NCI-H82 treated with DMSO at 0.1 percent for 48 hours (cell line): ENCODE data around the gene ATP8B4.
A peak's percentile ranks its signal among the peaks of the same experiment; 100 is the strongest.
"Not testable (repeated sequence)": the region's sequence is repeated elsewhere in the genome, so short reads cannot be mapped to it uniquely, and the experiment has no call there.

Experiments used
- DNase-seq: peaks from one replicate; lab custom pipeline; 2025; ENCODE audit not compliant: unreplicated experiment; lab: John Stamatoyannopoulos, UW

ATP8B4 gene

DNA sequence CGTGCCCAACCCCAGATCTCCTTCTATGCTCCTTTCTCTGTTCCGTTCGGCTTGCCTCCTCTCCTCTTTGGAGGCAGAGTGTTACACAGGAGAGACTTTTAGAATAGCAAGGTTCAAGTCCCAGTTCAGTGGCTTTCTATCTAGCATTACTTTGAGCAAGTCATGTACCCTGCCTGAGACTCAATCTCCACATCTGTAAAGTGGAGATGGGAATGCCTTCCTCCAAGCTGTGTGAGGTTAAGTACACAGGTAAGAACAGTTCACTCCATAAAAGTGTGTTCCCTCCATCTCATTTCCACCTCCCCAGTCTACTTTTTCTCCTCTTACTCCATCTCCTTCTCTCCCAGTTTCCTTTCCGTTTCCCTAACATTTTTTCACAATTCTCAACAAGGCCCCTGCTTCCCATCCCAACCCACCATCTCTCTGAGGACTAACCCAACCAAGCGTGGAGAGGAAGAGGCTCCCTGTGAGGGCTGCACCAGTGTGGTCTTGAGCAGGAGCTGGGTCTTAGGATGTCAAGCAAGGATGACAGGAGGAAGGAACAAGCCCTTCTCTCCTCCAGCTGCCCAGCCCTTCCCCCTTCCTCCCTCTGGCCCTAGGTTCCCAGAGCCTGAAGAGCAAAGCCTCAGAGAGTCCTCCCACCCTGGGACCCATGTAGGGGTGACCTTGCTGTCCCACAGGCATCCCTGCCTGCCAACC lies 6.4 kb downstream of the ATP8B4 start:
- no peak for DNase-seq

DNA sequence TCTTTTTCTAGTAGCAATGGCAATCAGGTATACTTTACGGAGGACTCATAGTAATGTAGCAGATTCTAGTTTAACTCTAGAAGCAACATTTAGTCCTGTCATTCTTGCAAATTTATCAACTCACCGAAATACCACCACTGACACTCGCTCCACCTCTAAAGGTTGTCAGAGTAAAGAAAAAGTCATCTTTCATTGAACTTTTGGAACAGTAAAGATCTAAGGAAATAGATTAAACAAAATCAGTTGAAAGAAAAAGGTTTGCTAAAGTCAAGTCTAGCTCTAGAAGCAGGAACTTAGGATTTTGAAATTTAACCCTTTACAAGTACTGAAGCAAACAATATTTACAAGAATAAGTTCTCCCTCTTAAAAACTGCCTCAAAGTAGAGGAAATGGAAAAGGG lies 8.7 kb downstream of the ATP8B4 start:
- no peak for DNase-seq

DNA sequence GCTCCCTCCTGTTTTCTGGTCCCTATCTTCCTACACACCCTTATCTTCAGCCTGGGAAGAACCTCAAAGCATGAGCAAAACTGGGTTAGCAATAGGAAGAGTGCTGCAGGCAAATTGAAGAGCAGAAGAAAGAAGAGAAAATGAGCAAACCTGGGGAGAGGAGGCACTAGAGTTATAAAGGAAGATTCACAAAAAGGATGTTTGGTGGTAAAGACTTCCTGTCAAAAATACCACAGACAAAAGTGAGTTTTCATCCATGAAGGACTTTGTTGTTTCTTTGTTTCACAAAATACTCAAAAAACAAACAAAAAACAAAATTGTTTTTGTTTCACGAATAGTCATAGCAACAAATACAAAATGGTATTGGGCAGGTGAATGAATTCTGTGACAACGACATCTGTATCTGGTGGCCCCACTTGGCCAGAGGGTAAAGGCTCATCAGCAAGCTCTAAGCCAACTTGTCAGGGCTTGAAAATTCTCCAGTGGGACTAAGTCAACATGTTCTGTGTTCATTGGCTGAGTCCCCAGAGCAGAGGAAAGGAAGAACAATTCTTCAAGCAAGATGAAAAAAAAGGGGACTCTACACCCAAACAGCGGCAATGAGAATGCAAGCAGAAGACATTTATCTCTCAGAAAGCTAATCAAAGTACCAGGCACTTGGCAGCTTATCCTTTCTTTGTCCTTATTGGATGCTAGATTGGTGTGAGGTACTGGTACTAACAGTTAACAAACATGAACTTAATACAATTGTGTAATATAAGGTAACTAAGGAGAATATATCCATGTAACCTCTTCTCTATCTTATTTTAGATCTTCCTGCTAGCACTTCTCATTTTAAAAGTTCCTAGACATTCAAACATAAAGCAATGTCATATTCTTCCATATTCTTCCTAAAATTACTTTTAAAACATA lies 9.7 kb downstream of the ATP8B4 start:
- no peak for DNase-seq

DNA sequence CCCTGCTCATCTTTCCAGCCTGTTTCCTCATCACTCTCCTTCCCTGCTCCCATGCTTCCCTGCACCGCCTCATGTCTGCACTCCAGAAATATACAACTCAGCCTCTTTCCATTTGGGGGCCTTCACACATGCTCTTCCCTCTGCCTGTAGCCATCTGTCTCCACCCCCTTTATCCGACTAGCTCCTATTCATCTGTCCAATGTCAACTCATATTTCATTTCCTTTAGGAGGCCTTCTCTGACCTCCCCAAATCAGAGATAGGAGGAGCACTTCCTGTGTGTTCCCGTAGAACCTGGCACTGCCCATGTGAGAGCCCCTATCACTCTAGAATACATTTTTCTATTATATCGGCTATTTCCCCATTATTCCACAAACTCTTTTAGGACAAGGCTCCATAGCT lies 10.6 kb downstream of the ATP8B4 start:
- DNase-seq, result no peak

GRCh38 chr15:50107591-50108408 lies 11.2 kb downstream of the ATP8B4 start:
- DNase-seq, result no peak

DNA sequence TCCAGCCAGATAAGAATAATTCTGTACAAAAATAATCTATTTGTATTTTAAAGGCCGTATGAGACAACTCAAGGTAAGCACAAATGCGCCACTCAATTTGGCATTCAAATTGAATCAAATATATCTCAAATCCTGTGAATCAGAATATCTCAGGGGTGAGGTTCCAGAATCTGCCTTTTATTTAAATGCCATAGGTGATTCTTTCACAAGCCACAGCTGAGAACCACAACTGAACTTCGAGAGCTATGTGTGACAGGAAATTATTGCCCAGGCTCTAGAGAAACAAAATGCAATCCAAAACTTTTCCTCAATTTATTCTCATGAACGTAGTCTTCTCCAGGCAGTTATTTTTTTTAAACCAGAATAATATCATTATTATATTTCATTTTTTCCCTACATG lies 11.9 kb downstream of the ATP8B4 start:
- DNase-seq, result no peak

DNA sequence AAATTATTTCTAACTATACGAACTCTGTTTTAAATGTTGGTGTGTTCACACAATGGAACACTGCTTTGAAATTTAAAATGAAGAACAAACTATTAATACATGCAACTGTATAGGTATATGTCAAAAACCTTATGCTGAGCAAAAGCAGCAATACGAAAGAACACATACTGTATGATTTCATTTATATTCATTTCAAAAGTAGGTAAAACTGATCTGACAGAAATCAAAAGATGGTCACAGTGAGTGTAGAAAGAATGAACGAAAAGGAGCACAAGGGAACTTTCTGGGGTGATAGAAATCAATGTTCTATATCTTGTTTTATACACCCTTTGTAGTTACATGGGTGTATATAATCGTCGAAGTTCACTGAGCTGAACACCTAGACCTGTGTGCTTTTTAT lies 12.6 kb downstream of the ATP8B4 start:
- DNase-seq, result no peak

DNA sequence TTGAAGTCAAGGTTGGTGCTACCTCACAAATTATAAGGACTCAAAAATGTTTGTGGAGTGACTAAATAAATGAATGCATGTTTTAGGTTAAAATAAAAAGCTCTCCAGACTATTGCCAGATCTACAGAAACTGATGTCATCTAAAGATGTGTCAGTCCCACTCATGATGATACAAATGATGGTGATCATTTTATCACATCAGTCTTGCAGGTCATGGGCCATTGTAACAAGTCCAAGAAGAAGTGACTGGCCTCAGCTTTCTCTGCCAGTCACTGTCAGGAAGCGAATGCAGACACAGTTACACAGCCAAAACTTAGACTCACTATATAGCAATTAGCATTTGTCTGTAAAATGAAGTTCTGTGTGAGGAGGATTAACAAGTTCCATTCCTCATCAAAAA lies 18.5 kb downstream of the ATP8B4 start:
- DNase-seq, result no peak

DNA sequence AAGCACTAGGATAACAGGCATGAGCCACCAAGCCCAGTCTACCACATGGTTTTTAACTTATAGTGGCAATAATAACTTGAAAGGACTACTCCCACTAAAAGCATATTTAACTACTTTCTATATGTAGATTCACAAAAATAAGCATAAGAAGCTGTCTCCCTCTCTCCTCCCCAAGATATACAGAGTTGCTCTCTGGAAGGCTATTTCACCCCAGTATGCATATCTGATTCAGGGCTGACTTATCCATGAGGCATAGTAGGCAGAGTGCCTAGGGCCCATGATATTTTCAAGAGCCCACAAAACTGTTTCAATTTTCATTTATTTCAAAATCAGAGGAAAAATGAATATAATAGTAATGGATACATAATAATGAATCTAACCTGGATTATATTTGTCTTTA lies 20.5 kb downstream of the ATP8B4 start:
- DNase-seq, result no peak

DNA sequence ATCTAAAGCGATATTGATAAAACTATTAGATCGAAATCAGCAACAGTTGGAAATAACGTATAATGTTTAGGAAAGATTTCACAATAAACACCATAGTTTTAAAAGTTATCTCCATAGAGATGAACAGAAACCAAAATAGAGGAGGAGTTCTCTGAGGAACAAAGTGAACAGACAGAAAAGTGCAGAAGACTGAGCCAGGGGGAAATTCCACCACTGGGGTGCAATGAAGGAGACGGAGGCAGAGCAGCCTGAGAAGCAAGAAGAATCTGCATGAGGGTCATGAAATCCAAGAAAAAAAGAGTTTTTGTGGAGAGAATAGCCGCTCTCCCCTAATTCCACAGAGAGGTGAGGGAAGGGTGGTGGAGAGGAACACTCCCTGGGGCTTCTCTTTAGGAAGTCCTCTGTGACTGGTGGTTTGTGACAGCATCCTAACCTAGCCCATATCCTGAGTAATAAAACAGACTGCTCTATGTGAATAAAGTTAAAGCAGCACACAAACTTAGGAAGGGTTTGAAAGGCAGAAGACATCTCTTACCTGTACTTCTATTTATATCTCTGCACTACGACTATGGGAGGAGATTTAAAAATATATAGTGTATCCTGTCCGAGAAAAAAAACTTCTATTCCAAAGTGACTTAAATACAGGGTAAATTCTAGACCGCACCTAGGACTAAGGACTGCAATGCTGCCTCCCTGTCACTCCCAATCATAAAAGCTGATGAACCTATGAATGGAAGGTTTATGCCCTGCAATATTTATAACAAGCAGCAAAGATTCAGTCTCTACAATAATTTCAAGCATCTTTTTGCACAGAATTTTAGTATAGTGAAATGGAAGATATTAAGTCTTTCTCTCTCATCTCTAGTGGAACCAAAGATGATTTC lies 22.9 kb downstream of the ATP8B4 start:
- DNase-seq, result no peak

DNA sequence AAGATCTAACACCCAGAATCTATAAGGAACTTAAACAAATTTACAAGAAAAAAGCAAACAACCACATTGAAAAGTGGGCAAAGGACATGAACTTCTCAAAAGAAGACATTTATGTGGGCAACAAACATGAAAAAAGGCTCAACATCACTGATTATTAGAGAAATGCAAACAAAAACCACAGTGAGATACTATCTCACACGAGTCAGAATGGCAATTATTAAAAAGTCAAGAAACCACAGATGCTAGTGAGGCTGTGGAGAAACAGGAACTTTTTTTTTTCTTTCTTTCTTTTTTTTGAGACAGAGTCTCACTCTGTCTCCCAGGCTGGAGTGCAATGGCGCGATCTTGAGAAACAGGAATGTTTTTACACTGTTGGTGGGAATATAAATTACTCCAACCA lies 29.6 kb downstream of the ATP8B4 start:
- not testable (repeated sequence) for DNase-seq

DNA sequence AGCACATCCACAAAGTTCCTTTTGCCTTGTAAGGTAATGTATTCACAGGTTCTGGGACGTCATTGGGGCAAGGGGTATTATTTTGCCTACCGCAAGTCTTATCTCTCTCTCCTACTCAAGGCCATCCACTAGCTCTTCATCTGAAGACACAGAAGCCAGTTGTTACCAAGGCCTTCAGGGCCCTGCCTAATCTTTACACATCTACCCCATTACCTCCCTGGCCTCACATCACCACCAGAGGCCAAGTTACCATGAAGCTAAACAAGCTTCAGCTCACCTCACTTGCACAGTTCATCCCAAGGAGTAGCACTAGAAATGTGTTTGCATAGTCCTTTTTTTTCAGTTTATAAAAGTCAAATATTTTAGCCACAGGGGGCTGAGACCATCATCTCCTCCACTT lies 34.1 kb downstream of the ATP8B4 start:
- no peak for DNase-seq

DNA sequence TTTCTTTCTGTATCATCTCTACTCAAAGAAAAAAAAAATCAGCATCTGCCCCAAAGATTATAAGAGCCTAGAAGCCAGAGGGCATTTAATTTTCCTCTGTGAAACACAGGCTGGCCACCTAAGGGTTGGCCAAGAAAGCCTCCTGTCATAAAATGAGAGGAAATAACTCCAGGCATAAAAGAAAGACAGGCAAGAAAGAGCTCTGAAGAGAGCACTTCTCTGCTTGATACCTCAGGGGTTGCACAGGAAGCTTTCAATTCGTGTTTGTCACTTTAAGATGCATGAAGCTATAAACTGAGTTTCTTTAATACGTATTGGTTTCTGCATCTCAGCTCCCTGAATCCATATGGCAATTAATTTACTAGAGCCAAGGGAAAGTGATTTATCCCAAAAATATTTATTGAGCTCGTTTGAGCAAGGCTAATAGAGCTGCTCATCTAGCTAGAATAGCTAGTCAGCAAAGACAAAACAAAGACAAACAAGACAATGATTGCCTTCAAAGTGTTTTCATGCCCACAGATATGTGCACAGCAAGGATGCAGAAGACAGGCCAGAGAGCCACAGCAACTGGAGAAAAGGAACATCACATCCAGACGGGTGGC lies 35.5 kb downstream of the ATP8B4 start:
- no peak for DNase-seq

DNA sequence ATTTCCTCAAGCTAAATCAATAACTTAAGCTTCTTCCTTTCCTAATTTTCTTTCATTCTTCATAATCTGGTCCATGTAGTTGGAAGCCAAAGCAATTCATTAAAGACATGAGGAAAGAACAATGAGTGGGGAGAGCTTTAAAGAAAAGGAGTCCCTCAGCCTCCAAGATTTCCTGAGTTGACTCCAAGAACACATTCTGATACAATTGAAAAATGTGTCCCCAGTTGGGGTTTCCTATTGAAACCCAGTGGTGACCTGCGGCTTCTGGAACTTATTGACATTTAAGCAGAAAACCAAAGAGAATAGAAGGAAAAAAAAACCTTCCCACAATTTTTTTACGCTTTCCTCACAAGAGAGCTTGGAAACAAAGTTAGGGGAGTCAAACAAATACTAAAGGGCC lies 37.0 kb downstream of the ATP8B4 start:
- no peak for DNase-seq

DNA sequence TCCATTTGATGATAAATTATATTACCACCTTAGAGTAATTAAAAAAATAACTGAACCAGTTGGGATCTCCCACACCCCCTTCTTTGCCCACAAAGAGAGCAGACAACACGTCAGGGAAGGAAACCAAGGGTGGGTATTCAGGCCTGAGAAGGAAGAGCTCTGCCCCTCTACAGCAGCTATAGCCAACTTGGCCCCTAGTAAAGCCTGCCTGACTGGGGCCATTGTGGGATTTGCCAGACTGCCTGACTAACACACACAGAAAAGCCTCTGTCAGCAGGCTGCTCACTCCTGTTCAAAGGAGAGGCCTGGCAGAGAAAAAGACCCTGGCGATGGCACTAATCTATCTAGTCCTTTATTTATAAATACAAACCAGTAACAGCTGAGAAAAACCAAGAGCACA lies 41.4 kb downstream of the ATP8B4 start:
- no peak for DNase-seq

- no peak for DNase-seq
Measured at GRCh38 chr15:50077176-50077575, 41.9 kb downstream of the ATP8B4 start.

GRCh38 chr15:50075319-50075718 lies 43.7 kb downstream of the ATP8B4 start:
- DNase-seq, result no peak

DNA sequence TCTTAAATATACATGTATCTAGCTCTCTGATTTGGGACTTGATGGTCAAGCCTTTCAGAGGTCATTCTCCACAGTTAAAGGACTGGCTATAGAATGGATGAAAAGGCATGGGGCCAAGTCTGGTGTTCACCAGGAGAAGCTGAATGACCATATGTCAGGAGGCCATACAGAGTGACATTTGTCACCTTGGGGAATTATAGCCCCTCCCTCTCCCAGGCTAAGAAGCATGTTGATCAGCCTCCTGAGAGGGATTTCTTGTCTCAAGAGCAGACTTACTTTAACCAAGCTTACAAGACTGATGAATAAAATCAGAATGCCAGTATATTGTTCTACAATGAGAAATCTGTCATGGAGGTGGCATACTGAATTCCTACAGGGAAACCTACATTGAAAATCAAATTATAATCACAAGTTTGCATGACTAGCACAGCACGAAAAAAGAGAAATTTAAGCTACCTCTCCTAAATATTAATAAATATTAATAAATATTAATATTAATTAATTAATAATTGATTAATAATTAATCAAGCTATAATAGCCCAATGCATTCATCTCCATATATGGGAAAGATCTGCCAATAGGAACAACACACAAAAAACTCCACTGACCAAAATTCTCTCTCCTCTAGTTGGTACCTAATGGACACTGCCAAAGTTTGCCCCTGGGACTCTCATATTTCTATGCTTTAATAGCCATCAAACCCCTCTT lies 47.3 kb downstream of the ATP8B4 start:
- peak; percentile 43 for DNase-seq

- no peak for DNase-seq
Measured at GRCh38 chr15:50068016-50068415, 51.0 kb downstream of the ATP8B4 start.

DNA sequence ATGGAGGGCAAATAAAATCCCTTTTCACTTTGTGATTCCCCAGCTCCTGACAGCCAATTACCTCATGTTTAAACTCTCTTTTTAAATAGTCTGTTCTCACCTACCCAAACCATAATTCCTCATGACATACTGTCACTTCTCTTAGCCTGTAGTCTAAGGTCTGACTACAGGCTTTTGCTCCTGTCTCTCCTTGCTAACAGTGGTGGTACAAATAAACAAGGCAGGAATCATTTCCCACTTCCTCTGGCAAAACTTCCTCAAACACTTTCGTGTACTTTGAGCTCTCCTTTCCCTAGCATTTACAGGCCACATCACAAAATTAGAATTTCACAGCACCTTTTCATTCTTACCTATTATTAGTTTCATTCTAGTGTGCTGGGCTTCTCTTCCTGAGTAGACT lies 51.8 kb downstream of the ATP8B4 start:
- no peak for DNase-seq
